Measurements from ENCODE around the gene IL17A. TPM values are rescaled to one million over a fixed set of nuclear protein-coding genes. Genes with fewer than 3 reads are reported as not detected.

Gene IL17A
- total RNA-seq, 1 donor from 2014 or later: not detected

- Mint-ChIP-seq H3K4me1 (ENCODE audit: low read depth) (no peaks in the 10 kb centered on the region), H3K27me3 (ENCODE audit: low read depth) (peaks cover 33% of the 10 kb centered on the region), H3K27ac (ENCODE audit: unreplicated experiment) (peak overlapping the region; percentile 18), H3K36me3 (ENCODE audit: low read depth) (no peaks in the 10 kb centered on the region), H3K9me3 (ENCODE audit: low read depth) (no peaks in the 10 kb centered on the region), H3K4me3 (ENCODE audit: unreplicated experiment) (no peak overlapping the region)
- DNase-seq (ENCODE audit: low spot score): no peak
- TF ChIP-seq, protein P1, sequence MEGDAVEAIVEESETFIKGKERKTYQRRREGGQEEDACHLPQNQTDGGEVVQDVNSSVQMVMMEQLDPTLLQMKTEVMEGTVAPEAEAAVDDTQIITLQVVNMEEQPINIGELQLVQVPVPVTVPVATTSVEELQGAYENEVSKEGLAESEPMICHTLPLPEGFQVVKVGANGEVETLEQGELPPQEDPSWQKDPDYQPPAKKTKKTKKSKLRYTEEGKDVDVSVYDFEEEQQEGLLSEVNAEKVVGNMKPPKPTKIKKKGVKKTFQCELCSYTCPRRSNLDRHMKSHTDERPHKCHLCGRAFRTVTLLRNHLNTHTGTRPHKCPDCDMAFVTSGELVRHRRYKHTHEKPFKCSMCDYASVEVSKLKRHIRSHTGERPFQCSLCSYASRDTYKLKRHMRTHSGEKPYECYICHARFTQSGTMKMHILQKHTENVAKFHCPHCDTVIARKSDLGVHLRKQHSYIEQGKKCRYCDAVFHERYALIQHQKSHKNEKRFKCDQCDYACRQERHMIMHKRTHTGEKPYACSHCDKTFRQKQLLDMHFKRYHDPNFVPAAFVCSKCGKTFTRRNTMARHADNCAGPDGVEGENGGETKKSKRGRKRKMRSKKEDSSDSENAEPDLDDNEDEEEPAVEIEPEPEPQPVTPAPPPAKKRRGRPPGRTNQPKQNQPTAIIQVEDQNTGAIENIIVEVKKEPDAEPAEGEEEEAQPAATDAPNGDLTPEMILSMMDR (IDR thresholded peaks at IDR 0.05): no peak
Observed at GRCh38 chr6:52157301-52157941, 28.8 kb upstream of the IL17A start.

- H3K36me3 Mint-ChIP-seq (ENCODE audit: low read depth): no peaks in the 10 kb centered on the region
- no peak overlapping the region for H3K4me3 Mint-ChIP-seq (ENCODE audit: unreplicated experiment)
- H3K9me3 Mint-ChIP-seq (ENCODE audit: low read depth): no peaks in the 10 kb centered on the region
- H3K4me1 Mint-ChIP-seq (ENCODE audit: low read depth): no peaks in the 10 kb centered on the region
- TF ChIP-seq, protein P1 (IDR thresholded peaks at IDR 0.05): no peak
- no peak for DNase-seq (ENCODE audit: low spot score)
- peaks cover 39% of the 10 kb centered on the region for H3K27me3 Mint-ChIP-seq (ENCODE audit: low read depth)
- H3K27ac Mint-ChIP-seq (ENCODE audit: unreplicated experiment): no peak overlapping the region
Observed at GRCh38 chr6:52160472-52161104, 25.6 kb upstream of the IL17A start.

- Mint-ChIP-seq H3K4me3 (ENCODE audit: unreplicated experiment) (no peak overlapping the region), H3K27me3 (ENCODE audit: low read depth) (peaks cover 42% of the 10 kb centered on the region), H3K27ac (ENCODE audit: unreplicated experiment) (no peak overlapping the region), H3K4me1 (ENCODE audit: low read depth) (no peaks in the 10 kb centered on the region), H3K9me3 (ENCODE audit: low read depth) (no peaks in the 10 kb centered on the region), H3K36me3 (ENCODE audit: low read depth) (no peaks in the 10 kb centered on the region)
- no peak for DNase-seq (ENCODE audit: low spot score)
- TF ChIP-seq, protein P1 (IDR thresholded peaks at IDR 0.05): no peak
Observed at GRCh38 chr6:52161689-52162438, 24.3 kb upstream of the IL17A start.

DNA sequence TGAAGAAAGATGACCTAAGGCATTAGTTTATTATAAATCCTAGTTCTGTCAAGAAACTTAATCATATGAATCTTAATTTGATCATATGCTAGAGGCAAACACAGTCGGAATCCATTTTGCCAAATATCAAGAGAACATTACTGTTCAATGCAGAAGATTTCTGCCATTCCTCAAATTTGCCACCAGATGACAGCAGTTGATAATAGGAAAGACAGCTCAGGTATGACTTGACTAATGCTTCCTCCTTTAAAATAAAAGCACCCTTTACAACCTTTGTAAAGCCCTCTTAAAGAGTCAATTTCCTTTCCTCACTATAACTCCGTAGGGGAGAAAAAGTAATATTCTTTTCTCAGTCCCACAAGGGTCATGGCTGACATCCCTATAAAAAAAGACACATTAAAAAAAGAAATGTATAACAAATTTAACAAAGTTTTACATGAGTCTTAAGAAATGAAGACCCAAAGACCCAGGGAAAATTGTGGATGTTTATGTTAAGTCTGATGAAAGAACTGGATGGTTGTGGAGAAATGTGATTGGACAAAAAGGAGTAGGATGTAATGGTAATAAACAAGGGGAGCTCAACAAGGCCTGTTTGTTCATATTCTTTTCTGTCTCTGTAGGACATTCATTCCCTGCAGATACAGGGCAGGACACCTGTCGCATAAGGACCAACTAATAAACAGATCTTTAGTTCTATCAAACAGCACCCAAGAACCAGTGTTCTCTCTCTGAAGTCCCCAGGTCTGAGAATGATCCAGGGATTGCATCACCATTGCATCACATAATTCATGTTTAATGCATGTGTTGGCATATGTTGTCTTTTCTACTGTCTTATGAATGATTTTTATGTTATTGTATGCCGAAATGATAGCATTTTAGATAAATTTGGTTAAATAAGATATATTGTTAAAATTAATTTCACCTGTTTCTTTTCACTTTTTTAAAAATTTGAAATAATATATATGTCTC, 23.0 kb upstream of the IL17A start:
- H3K4me3 Mint-ChIP-seq (ENCODE audit: unreplicated experiment): no peak overlapping the region
- TF ChIP-seq, protein P1 (IDR thresholded peaks at IDR 0.05): peak; percentile 81
- H3K27ac Mint-ChIP-seq (ENCODE audit: unreplicated experiment): no peak overlapping the region
- peaks cover 43% of the 10 kb centered on the region for H3K27me3 Mint-ChIP-seq (ENCODE audit: low read depth)
- no peaks in the 10 kb centered on the region for H3K36me3 Mint-ChIP-seq (ENCODE audit: low read depth)
- no peaks in the 10 kb centered on the region for H3K4me1 Mint-ChIP-seq (ENCODE audit: low read depth)
- H3K9me3 Mint-ChIP-seq (ENCODE audit: low read depth): peaks cover 4% of the 10 kb centered on the region
- DNase-seq (ENCODE audit: low spot score): no peak
